T47D (cell line): ENCODE measurements around the gene ANKMY1.
"Not testable (repeated sequence)": the region's sequence is repeated elsewhere in the genome, so short reads cannot be mapped to it uniquely, and the experiment has no call there.

ENCODE experiments used
- DNase-seq, 2 experiments: peaks; one replicate each; pipeline versions ENCODE4 v3.0.0 to v3.0.0-alpha.2; 2011 to 2012; ENCODE audit warnings: low read depth in 1 of 2, low spot score in 1 of 2
- JUND ChIP-seq: IDR thresholded peaks from 2 replicates; pipeline ENCODE4 v1.6.1; 2012; ENCODE audit warnings: low read depth
- in situ Hi-C: cut with HindIII; loops from 2 replicates; pipeline ENCODE4 v1.10.0; 2016; ENCODE audit warnings: low sequenced_read_pairs, low pct_unique_long_range_greater_than_20kb

Gene ANKMY1

GRCh38 chr2:240567137-240567871 lies 9.5 kb upstream of the ANKMY1 start:
- TF ChIP-seq JUND = no peak
- no peak for DNase-seq
- in situ Hi-C loops = no loop called here

GRCh38 chr2:240566203-240567136 lies 8.7 kb upstream of the ANKMY1 start:
- no peak for TF ChIP-seq JUND
- peak; percentile 40 to 90 for DNase-seq
- in situ Hi-C loops = no loop called here

GRCh38 chr2:240565333-240566202 lies 7.8 kb upstream of the ANKMY1 start:
- in situ Hi-C loops = no loop called here
- no peak for TF ChIP-seq JUND
- DNase-seq = peak in 1 of 2 experiments; percentile 43

- TF ChIP-seq JUND = no peak
- no peak for DNase-seq
- in situ Hi-C loops = no loop called here
Observed at GRCh38 chr2:240564561-240565332, 7.0 kb upstream of the ANKMY1 start.

GRCh38 chr2:240563951-240564560 lies 6.3 kb upstream of the ANKMY1 start:
- TF ChIP-seq JUND = no peak
- no peak for DNase-seq
- in situ Hi-C loops = no loop called here

- in situ Hi-C loops, DNase-seq: not testable (repeated sequence)
Observed at GRCh38 chr2:240563231-240563630, 5.4 kb upstream of the ANKMY1 start.

GRCh38 chr2:240561325-240561971 lies 3.7 kb upstream of the ANKMY1 start:
- in situ Hi-C loops = no loop called here
- DNase-seq = peak in 1 of 2 experiments; percentile 74
- no peak for TF ChIP-seq JUND

- no peak for TF ChIP-seq JUND
- peak; percentile 66 to 97 for DNase-seq
- in situ Hi-C loops = no loop called here
Observed at GRCh38 chr2:240560480-240561324, 2.9 kb upstream of the ANKMY1 start.

GRCh38 chr2:240560084-240560479 lies 2.3 kb upstream of the ANKMY1 start, which contains the start of gene DUSP28:
Gene DUSP28 (plus strand): TSS chr2:240560357. CDS start chr2:240560685, 328 bp downstream.
- TF ChIP-seq JUND = no peak
- in situ Hi-C loops = no loop called here
- peak; percentile 78 to 90 for DNase-seq

GRCh38 chr2:240559286-240559685 lies 1.5 kb upstream of the ANKMY1 start:
- in situ Hi-C loops = no loop called here

More at GRCh38 chr2:240559286-240559685, 1.5 kb upstream of the ANKMY1 start:
- TF ChIP-seq JUND = no peak
- DNase-seq = no peak
